GM18526 (cell line): ENCODE measurements around the gene CHCHD3.

ENCODE experiments used
- POLR2A ChIP-seq: IDR thresholded peaks from 3 replicates; pipeline ENCODE4 v1.6.1; 2011; ENCODE audit not compliant: insufficient read length; ENCODE audit errors: extremely low read depth

CHCHD3 gene

DNA sequence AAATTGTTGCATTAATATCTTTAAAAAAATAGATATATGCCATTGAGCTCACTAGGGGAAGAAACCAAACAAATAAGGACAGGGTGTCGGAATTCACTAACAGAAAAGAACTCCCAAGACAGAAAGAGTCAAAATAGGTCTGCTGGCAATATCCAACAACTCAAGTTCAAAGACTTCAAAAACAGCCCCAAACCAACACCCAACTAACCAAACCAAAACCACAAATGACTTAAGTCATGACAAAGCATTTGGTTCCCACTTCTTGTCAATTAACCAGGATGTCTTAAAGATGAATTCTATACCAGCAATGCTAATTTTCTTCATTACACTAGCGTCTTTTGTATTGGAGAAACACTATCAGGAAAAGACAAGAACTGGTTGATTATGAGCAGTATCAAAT, 256.7 kb downstream of the CHCHD3 start:
- TF ChIP-seq POLR2A: no peak

DNA sequence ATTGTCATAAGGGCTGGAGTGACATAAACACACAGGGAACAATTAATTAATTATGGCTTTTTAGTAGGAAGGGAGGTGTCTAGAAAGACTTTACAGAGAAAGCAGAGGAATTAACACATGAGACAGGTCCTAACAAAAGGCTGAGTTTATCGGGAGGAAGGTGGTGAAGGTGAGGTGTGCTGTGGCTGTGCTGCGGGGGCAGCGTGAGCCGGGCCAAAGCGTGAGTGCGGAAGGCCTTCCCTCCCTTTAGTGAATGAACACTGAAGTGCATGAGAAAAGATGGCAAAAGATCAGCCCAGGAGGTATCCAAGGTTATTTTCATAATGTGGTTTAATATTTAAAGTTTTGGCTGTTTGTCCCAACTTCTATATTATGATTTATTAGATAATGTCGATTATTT, 262.2 kb downstream of the CHCHD3 start:
- TF ChIP-seq POLR2A: no peak

GRCh38 chr7:132817949-132818348, 263.9 kb downstream of the CHCHD3 start:
- no peak for TF ChIP-seq POLR2A

- no peak for TF ChIP-seq POLR2A
Measured at GRCh38 chr7:132815696-132816311, 266.1 kb downstream of the CHCHD3 start.

DNA sequence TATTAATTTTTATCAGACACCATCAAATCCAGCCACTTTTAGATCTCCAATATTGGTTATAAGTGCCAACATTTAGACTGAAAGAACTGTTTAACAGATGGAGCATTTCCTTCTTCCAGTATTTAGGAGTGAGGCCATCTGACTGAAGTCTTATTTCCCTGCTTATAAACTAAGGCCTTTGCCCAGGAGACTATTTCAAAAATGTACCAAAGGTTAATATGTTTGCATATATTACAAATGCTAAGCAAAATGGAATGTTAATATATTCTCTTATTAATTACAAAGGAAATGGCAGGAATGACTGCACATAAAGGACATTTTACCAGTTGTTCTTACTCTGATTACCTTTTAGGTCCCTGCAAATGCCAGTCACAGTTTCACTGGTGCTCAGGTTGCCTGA, 266.8 kb downstream of the CHCHD3 start:
- TF ChIP-seq POLR2A: no peak

GRCh38 chr7:132810561-132810960, 271.3 kb downstream of the CHCHD3 start:
- no peak for TF ChIP-seq POLR2A

GRCh38 chr7:132806834-132807233, 275.1 kb downstream of the CHCHD3 start:
- no peak for TF ChIP-seq POLR2A

DNA sequence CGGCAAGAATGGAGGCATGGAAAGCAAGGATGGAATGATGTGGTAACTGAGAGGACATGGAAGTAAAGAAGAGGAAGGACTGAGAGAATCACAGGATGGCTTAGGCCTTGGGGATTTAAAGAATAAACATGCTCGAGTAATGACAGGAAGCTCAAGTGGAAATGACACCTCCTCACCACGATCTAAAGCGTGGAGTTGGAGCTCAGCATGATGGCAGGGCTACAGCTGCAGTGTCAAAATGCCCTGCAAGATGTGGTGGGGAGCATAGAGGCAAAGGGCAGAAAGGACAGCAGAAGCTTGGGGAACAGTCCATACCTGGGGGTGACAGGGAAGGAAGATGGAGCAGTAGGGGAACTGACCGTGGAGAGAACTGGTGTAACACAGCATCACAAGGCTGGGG, 276.1 kb downstream of the CHCHD3 start:
- no peak for TF ChIP-seq POLR2A

DNA sequence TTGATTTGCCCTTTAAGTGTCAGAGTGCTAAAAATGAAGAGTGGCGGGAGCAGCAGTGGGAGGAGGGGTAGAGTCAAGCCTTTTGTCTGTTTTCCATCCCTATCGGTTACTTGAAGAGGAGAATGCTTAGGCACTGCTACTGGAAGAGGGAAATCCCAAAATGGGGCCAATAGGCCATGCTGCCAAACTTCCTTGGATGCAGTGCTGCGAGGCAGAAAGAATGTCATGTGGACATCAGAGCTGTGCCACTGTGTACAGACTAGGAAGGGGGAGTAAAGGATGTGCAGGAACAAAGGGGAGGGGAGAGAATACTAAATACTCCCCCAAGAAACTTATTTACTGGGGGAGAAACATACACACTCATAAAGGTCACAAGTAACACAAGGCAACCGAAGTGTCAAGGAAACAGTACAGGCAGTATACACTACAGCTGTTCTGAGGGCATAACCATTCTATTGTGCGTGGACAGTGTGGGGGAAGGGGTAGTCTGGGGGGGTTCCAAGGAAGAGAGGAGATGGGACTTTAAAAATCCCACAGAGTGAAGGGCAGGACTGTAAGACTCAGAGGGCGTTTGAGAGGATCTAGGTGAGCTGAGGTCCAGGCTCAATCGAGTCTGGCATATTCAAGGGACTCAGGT, 276.9 kb downstream of the CHCHD3 start:
- no peak for TF ChIP-seq POLR2A

DNA sequence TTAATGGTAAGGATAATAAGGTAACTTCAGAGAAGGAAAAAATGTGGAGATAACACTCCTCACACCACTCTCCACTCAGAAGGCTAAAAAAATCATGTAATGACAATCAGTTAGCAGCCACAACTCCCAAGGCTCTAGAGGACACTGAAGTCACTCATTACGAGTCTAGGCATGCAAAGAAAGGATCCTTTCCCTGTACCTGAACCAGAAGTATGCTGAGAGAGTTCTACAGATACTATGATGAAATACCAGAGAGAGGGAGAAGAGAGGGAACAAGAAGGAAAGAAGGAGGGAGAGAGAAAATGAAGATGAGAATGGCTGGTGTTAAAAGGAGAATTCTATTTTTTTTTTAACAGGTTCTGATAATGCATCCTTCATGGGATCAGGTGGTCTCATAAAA, 281.4 kb downstream of the CHCHD3 start:
- TF ChIP-seq POLR2A: no peak

- TF ChIP-seq POLR2A: no peak
Measured at GRCh38 chr7:132799081-132799413, 282.8 kb downstream of the CHCHD3 start.

DNA sequence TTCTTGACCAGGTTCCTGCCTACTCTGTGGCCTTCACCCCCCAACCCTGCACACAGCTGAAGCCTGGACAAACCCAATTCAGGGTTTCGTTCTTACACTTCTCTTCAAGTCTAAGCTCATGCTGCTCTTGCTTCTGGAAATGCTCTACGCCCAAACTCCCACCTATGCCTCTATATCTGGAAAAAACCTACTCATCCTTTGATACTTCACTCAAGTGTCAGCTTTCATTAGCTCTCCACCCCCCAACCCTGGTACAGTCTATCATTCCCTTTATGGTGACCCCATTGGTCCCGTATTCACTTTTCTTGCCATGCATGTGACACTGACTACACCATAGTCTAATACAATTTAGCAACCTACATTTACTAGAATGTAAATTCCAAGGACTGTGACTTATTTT, 284.7 kb downstream of the CHCHD3 start:
- no peak for TF ChIP-seq POLR2A

GRCh38 chr7:132793474-132793873, 288.4 kb downstream of the CHCHD3 start:
- TF ChIP-seq POLR2A: no peak

DNA sequence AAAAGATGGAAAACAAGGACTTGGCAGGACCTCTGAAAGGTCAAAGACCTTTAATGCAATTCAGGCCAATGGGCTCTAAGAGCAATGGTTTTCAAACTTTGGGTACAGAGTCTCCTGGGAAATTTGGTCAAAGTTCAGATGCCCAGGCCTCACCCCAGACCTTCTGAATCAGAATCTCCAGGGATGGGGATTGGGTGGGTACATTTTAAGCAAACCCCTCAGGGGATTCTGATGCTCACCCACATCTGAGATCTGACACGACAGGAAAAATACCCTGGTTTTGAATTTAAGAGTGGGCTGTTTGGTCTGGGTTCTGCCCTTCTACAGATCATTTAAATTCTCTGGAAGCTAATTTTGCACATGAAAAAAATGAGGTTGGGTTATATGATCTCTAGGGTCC, 290.9 kb downstream of the CHCHD3 start:
- no peak for TF ChIP-seq POLR2A

DNA sequence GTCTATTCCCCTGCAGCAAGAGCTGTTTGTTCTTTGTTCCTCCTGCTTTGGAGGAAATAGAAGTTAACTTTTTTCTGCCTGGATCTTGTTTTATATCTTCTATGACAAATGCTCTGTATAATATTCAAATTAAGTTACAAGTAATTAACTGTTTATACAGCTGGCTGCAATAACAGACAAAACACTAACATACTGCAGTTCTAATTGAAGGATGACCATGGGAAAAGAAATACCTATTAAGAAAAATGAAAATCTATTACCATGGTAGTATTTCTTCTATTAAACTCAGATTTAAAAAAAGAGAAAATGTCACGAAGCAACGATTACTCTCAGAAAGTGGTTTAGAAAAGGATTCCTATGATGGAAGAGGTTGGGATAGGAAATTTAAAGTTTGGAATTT, 291.8 kb downstream of the CHCHD3 start:
- no peak for TF ChIP-seq POLR2A

GRCh38 chr7:132789281-132789680, 292.6 kb downstream of the CHCHD3 start:
- no peak for TF ChIP-seq POLR2A

GRCh38 chr7:132785870-132786269, 296.0 kb downstream of the CHCHD3 start:
- TF ChIP-seq POLR2A: no peak
